ENCODE results near the gene VPS13C.

Gene VPS13C

GRCh38 chr15:62060113-62060895 is at the start of gene VPS13C:
Gene VPS13C (minus strand): TSS chr15:62060447. CDS start chr15:62060374, 73 bp downstream.
- H3K9me3 ChIP-seq (ENCODE audit: control insufficient read depth, low read length) = no peaks in the 10 kb centered on the region
- H3K4me1 ChIP-seq (ENCODE audit: control insufficient read depth, insufficient read depth, low read length) = peaks cover 8% of the 10 kb centered on the region
- H3K36me3 ChIP-seq (ENCODE audit: control insufficient read depth, insufficient read depth, low read length) = no peaks in the 10 kb centered on the region
- no peaks in the 10 kb centered on the region for H3K27me3 ChIP-seq (ENCODE audit: control insufficient read depth, insufficient read depth, low read length)
- H3K4me3 ChIP-seq (ENCODE audit: low read length) = peak within 1 kb of the TSS; percentile 94
- peak within 1 kb of the TSS; percentile 90 for H3K9ac ChIP-seq (ENCODE audit: low read length)

GRCh38 chr15:62109437-62109836 is 49.2 kb upstream of the VPS13C start:
- Histone ChIP-seq H3K4me1 (ENCODE audit: control insufficient read depth, insufficient read depth, low read length) (peaks cover 41% of the 10 kb centered on the region), H3K36me3 (ENCODE audit: control insufficient read depth, insufficient read depth, low read length) (no peaks in the 10 kb centered on the region), H3K9me3 (ENCODE audit: control insufficient read depth, low read length) (no peaks in the 10 kb centered on the region), H3K9ac (ENCODE audit: low read length) (no peak overlapping the region), H3K4me3 (ENCODE audit: low read length) (no peak overlapping the region), H3K27me3 (ENCODE audit: control insufficient read depth, insufficient read depth, low read length) (no peaks in the 10 kb centered on the region)

- Histone ChIP-seq H3K36me3 (ENCODE audit: control insufficient read depth, insufficient read depth, low read length) (no peaks in the 10 kb centered on the region), H3K4me3 (ENCODE audit: low read length) (no peak overlapping the region), H3K4me1 (ENCODE audit: control insufficient read depth, insufficient read depth, low read length) (peaks cover 37% of the 10 kb centered on the region)
These were observed 48.2 kb upstream of the VPS13C start for GRCh38 chr15:62108411-62108810.

GRCh38 chr15:62107571-62108121 is 47.4 kb upstream of the VPS13C start:
- Histone ChIP-seq H3K4me3 (ENCODE audit: low read length) (no peak overlapping the region), H3K9ac (ENCODE audit: low read length) (no peak overlapping the region)

More at GRCh38 chr15:62108411-62108810, 48.2 kb upstream of the VPS13C start:
- Histone ChIP-seq H3K9ac (ENCODE audit: low read length) (no peak overlapping the region), H3K27me3 (ENCODE audit: control insufficient read depth, insufficient read depth, low read length) (no peaks in the 10 kb centered on the region), H3K9me3 (ENCODE audit: control insufficient read depth, low read length) (no peaks in the 10 kb centered on the region)

GRCh38 chr15:62106096-62106495 is 45.8 kb upstream of the VPS13C start:
- Histone ChIP-seq H3K36me3 (ENCODE audit: control insufficient read depth, insufficient read depth, low read length) (no peaks in the 10 kb centered on the region), H3K9me3 (ENCODE audit: control insufficient read depth, low read length) (no peaks in the 10 kb centered on the region), H3K27me3 (ENCODE audit: control insufficient read depth, insufficient read depth, low read length) (no peaks in the 10 kb centered on the region), H3K4me3 (ENCODE audit: low read length) (no peak overlapping the region), H3K9ac (ENCODE audit: low read length) (no peak overlapping the region), H3K4me1 (ENCODE audit: control insufficient read depth, insufficient read depth, low read length) (peaks cover 21% of the 10 kb centered on the region)

More at GRCh38 chr15:62107571-62108121, 47.4 kb upstream of the VPS13C start:
- H3K4me1 ChIP-seq (ENCODE audit: control insufficient read depth, insufficient read depth, low read length) = peaks cover 30% of the 10 kb centered on the region
- no peaks in the 10 kb centered on the region for H3K27me3 ChIP-seq (ENCODE audit: control insufficient read depth, insufficient read depth, low read length)
- no peaks in the 10 kb centered on the region for H3K9me3 ChIP-seq (ENCODE audit: control insufficient read depth, low read length)
- H3K36me3 ChIP-seq (ENCODE audit: control insufficient read depth, insufficient read depth, low read length) = no peaks in the 10 kb centered on the region

GRCh38 chr15:62105266-62105665 is 45.0 kb upstream of the VPS13C start:
- Histone ChIP-seq H3K9me3 (ENCODE audit: control insufficient read depth, low read length) (no peaks in the 10 kb centered on the region), H3K27me3 (ENCODE audit: control insufficient read depth, insufficient read depth, low read length) (no peaks in the 10 kb centered on the region), H3K36me3 (ENCODE audit: control insufficient read depth, insufficient read depth, low read length) (no peaks in the 10 kb centered on the region), H3K4me3 (ENCODE audit: low read length) (no peak overlapping the region), H3K9ac (ENCODE audit: low read length) (no peak overlapping the region), H3K4me1 (ENCODE audit: control insufficient read depth, insufficient read depth, low read length) (peaks cover 13% of the 10 kb centered on the region)

GRCh38 chr15:62104846-62105245 is 44.6 kb upstream of the VPS13C start:
- no peak overlapping the region for H3K9ac ChIP-seq (ENCODE audit: low read length)
- peaks cover 9% of the 10 kb centered on the region for H3K4me1 ChIP-seq (ENCODE audit: control insufficient read depth, insufficient read depth, low read length)

GRCh38 chr15:62104401-62104800 is 44.2 kb upstream of the VPS13C start:
- Histone ChIP-seq H3K9ac (ENCODE audit: low read length) (no peak overlapping the region), H3K4me3 (ENCODE audit: low read length) (no peak overlapping the region), H3K4me1 (ENCODE audit: control insufficient read depth, insufficient read depth, low read length) (peaks cover 8% of the 10 kb centered on the region), H3K27me3 (ENCODE audit: control insufficient read depth, insufficient read depth, low read length) (no peaks in the 10 kb centered on the region), H3K9me3 (ENCODE audit: control insufficient read depth, low read length) (no peaks in the 10 kb centered on the region), H3K36me3 (ENCODE audit: control insufficient read depth, insufficient read depth, low read length) (no peaks in the 10 kb centered on the region)

More at GRCh38 chr15:62104846-62105245, 44.6 kb upstream of the VPS13C start:
- H3K27me3 ChIP-seq (ENCODE audit: control insufficient read depth, insufficient read depth, low read length) = no peaks in the 10 kb centered on the region
- no peaks in the 10 kb centered on the region for H3K9me3 ChIP-seq (ENCODE audit: control insufficient read depth, low read length)
- no peak overlapping the region for H3K4me3 ChIP-seq (ENCODE audit: low read length)
- H3K36me3 ChIP-seq (ENCODE audit: control insufficient read depth, insufficient read depth, low read length) = no peaks in the 10 kb centered on the region

GRCh38 chr15:62103431-62103830 is 43.2 kb upstream of the VPS13C start:
- H3K36me3 ChIP-seq (ENCODE audit: control insufficient read depth, insufficient read depth, low read length) = no peaks in the 10 kb centered on the region
- no peaks in the 10 kb centered on the region for H3K27me3 ChIP-seq (ENCODE audit: control insufficient read depth, insufficient read depth, low read length)
- H3K4me3 ChIP-seq (ENCODE audit: low read length) = no peak overlapping the region
- no peak overlapping the region for H3K9ac ChIP-seq (ENCODE audit: low read length)
- H3K4me1 ChIP-seq (ENCODE audit: control insufficient read depth, insufficient read depth, low read length) = peaks cover 8% of the 10 kb centered on the region
- H3K9me3 ChIP-seq (ENCODE audit: control insufficient read depth, low read length) = no peaks in the 10 kb centered on the region

- no peaks in the 10 kb centered on the region for H3K9me3 ChIP-seq (ENCODE audit: control insufficient read depth, low read length)
- no peak overlapping the region for H3K4me3 ChIP-seq (ENCODE audit: low read length)
- H3K9ac ChIP-seq (ENCODE audit: low read length) = no peak overlapping the region
- no peaks in the 10 kb centered on the region for H3K4me1 ChIP-seq (ENCODE audit: control insufficient read depth, insufficient read depth, low read length)
- no peaks in the 10 kb centered on the region for H3K27me3 ChIP-seq (ENCODE audit: control insufficient read depth, insufficient read depth, low read length)
- H3K36me3 ChIP-seq (ENCODE audit: control insufficient read depth, insufficient read depth, low read length) = no peaks in the 10 kb centered on the region
These were observed 38.9 kb upstream of the VPS13C start for GRCh38 chr15:62099094-62099601.

GRCh38 chr15:62094388-62094787 is 34.1 kb upstream of the VPS13C start:
- H3K4me1 ChIP-seq (ENCODE audit: control insufficient read depth, insufficient read depth, low read length) = no peaks in the 10 kb centered on the region
- H3K36me3 ChIP-seq (ENCODE audit: control insufficient read depth, insufficient read depth, low read length) = no peaks in the 10 kb centered on the region
- no peaks in the 10 kb centered on the region for H3K27me3 ChIP-seq (ENCODE audit: control insufficient read depth, insufficient read depth, low read length)
- no peak overlapping the region for H3K9ac ChIP-seq (ENCODE audit: low read length)
- H3K4me3 ChIP-seq (ENCODE audit: low read length) = no peak overlapping the region
- no peaks in the 10 kb centered on the region for H3K9me3 ChIP-seq (ENCODE audit: control insufficient read depth, low read length)

- Histone ChIP-seq H3K27me3 (ENCODE audit: control insufficient read depth, insufficient read depth, low read length) (no peaks in the 10 kb centered on the region), H3K4me3 (ENCODE audit: low read length) (no peak overlapping the region), H3K36me3 (ENCODE audit: control insufficient read depth, insufficient read depth, low read length) (no peaks in the 10 kb centered on the region), H3K4me1 (ENCODE audit: control insufficient read depth, insufficient read depth, low read length) (no peaks in the 10 kb centered on the region), H3K9ac (ENCODE audit: low read length) (no peak overlapping the region), H3K9me3 (ENCODE audit: control insufficient read depth, low read length) (no peaks in the 10 kb centered on the region)
These were observed 33.6 kb upstream of the VPS13C start for GRCh38 chr15:62093809-62094208.

All from mucosa of stomach (tissue), 1 donor.